GM12865 (cell line): Measurements from ENCODE around the gene ROBO1.

ENCODE experiments used
- DNase-seq: peaks from one replicate; pipeline ENCODE4 v3.0.0; 2010; ENCODE audit warnings: low read depth
- H3K4me3 ChIP-seq: 2 replicates; pipeline ENCODE4 v1.5.1; 2011; ENCODE audit warnings: mild to moderate bottlenecking, low read depth, low read length, control low read depth
- CTCF ChIP-seq: IDR thresholded peaks from 2 replicates; pipeline ENCODE4 v1.5.1; 2011; ENCODE audit warnings: low read length, control low read depth, low read depth, inconsistent platforms; ENCODE audit not compliant: insufficient read depth; ENCODE audit errors: missing control alignments

Gene ROBO1

GRCh38 chr3:79751703-79752102 lies 16.1 kb downstream of the ROBO1 start:
- no peak overlapping the region for H3K4me3 ChIP-seq
- no peak for DNase-seq
- no peak for TF ChIP-seq CTCF

- DNase-seq, result no peak
- no peak overlapping the region for H3K4me3 ChIP-seq
- TF ChIP-seq CTCF, result no peak
Observed at GRCh38 chr3:79737530-79737929, 30.3 kb downstream of the ROBO1 start.

GRCh38 chr3:79729096-79729495 lies 38.7 kb downstream of the ROBO1 start:
- DNase-seq, result no peak
- no peak for TF ChIP-seq CTCF
- H3K4me3 ChIP-seq, result no peak overlapping the region

GRCh38 chr3:79726786-79727185 lies 41.0 kb downstream of the ROBO1 start:
- TF ChIP-seq CTCF, result no peak
- DNase-seq, result no peak
- no peak overlapping the region for H3K4me3 ChIP-seq

- DNase-seq, result no peak
- no peak for TF ChIP-seq CTCF
- no peak overlapping the region for H3K4me3 ChIP-seq
Observed at GRCh38 chr3:79724206-79724605, 43.6 kb downstream of the ROBO1 start.

- DNase-seq, result no peak
- no peak overlapping the region for H3K4me3 ChIP-seq
- no peak for TF ChIP-seq CTCF
Observed at GRCh38 chr3:79690072-79690471, 77.7 kb downstream of the ROBO1 start.

GRCh38 chr3:79685108-79685507 lies 82.7 kb downstream of the ROBO1 start:
- no peak overlapping the region for H3K4me3 ChIP-seq
- no peak for DNase-seq
- TF ChIP-seq CTCF, result no peak
